Caki2 (cell line): ENCODE measurements around the gene ORC3. TPM values are rescaled to one million over a fixed set of nuclear protein-coding genes. Genes with fewer than 3 reads are reported as not detected.
A peak's percentile ranks its signal among the peaks of the same experiment; 100 is the strongest.
"Not testable (repeated sequence)": the region's sequence is repeated elsewhere in the genome, so short reads cannot be mapped to it uniquely, and the experiment has no call there.

ENCODE experiments used
- DNase-seq: peaks from one replicate; pipeline ENCODE4 v3.0.0-alpha.2; 2015; ENCODE audit warnings: low read depth
- in situ Hi-C: cut with HindIII; loops from 2 replicates; pipeline ENCODE4 v1.10.0; 2016; ENCODE audit warnings: low sequenced_read_pairs, low pct_unique_long_range_greater_than_20kb, mixed read lengths
- total RNA-seq: library from RNA; depleted of rRNA; stranded (reverse); fragments of >200 nt; shearing (Covaris generic); gene quantifications from 2 replicates; pipeline ENCODE4 v1.2.3, GENCODE V29; 2014; ENCODE audit warnings: low replicate concordance

ORC3 gene
- total RNA-seq, 1 experiment from 2014 or later = 46.3 TPM

DNA sequence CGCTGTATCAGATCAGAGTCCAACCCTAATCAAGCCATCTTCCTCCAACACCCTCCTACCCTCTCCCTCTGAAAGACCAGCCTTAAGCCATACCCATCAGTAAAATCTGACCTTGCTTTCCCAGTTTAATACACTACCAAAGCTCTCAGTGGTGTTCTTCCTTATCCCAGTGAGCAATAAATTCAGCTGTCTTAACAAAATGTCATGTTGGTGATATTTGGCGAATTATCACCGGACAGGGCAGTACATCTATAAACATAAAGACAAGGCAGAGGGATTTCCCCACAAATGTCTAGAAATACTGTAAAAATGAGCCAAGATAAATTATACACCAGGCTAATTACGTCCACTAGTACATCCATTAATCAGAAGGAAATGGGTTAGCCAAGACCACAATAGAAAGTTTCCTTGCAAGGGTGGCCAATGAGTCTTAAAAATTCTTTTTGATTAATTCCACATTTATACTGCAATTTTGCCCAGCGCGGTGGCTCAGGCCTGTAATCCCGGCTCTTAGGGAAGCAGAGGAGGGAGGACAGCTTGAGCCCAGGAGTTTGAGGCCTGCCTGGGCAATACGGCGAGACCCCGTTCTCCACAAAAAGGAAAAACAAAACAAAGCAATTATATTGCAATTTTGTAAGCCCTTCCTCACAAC, 1.1 kb upstream of the ORC3 start:
- in situ Hi-C loops = no loop called here
- DNase-seq = no peak

DNA sequence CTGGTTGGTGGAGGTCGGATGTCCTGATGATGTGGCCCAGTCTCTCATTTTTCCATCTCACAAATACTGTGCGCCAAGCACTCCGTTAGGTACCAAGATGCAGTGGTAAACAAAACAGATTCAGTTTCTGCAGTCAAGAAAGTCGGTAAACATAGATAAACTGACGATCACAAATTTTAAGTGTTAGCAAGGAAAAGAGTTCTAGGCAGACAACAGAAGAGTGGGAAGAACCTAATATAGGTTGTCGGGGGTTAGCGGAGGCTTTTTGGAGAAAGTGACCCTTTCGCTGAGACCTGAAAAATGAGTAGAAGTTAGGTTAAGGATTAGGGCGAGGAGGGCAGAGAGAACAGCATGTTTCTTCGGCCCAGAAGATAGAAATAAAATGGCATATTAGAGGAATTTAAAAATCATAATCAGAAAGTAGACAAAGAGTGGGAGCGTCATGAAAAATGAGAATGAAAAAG, 514 bp downstream of the ORC3 start:
- DNase-seq = no peak
- in situ Hi-C loops = no loop called here

DNA sequence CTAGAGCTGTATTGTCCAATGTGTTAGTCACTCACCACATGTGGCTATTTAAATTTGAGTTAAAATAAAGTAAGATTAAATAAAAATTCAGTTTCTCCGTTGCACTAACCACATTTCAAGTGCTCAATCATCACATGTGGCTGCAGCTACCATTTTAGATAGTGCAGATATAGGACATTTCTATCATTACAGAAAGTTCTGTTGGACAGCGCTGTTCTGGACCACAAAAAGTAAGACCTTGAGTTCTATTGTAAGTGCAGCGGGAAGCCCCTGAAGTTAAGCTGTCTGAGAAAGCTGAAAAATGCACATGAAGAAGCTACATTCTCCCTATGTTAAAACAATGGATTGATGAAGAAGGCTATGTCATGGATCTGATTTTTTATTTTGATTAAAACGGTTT, 1.1 kb downstream of the ORC3 start:
- no peak for DNase-seq
- in situ Hi-C loops = no loop called here

DNA sequence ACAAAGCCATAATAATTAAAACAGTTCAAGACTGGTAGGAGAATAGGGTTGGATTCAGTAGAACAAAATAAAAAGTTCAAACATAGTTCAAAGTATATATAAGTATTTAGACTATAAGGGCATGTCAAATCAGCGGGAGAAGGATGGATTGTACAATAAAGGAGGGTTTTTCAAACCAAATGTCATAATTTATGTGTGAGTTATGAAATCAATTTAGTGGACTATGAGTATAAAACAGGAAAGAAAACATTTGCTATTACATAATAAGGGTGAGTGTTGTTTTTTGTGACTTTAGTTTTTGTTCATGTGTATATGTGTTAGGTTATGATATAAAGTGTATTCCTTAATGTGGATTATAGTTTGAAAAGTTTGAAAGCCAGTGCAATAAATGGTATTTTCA, 10.6 kb downstream of the ORC3 start:
- in situ Hi-C loops = no loop called here
- no peak for DNase-seq

DNA sequence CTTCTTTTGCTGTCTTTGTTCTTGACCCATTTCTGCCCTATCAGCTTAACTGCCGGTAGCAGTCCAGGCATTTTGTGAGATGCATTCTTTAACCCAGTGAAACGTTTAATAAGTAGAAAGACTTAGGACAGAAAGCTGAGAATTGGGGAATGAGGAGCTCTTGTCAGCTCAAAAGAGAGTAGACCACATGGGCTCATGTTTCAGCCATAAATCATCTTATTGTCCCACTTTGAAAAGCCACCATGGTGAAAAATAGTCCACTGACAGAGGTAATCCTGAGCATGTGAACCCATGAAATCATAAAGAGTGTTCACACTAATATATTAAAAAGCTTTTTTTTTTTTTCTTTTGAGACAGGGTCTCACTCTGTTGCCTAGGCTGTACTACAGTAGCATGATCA, 16.3 kb downstream of the ORC3 start:
- in situ Hi-C loops = no loop called here
- no peak for DNase-seq

DNA sequence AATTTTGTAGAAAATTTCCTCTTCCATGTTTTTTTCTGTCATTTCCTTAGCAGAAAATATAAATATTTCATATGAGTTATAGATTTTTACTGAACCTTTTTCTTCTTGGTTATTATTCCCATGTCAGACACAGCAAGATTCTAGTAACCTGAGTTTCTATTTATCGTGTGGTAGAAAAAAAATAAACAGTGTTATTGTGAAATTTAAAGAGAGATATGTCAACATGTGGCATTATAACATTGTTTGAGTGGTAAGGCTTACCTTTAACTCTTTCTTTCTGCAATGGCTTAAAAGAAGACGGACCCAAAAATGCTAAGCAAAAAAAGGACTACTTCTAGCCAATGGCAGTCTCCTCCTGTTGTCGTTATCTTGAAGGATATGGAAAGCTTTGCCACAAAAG, 18.9 kb downstream of the ORC3 start:
- in situ Hi-C loops = no loop called here

DNA sequence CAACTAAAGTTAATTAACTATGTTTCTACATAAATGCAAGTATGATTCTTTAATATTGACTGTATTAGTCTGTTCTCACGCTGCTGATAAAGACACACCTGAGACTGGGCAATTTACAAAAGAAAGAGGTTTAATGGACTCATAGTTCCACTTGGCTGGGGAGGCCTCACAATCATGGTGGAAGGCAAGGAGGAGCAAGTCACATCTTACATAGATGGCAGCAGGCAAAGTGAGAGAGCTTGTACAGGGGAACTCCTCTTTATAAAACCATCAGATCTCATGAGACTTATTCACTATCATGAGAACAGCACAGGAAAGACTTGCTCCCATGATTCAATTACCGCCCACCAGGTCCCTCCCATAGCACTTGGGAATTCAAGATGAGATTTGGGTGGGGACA, 23.1 kb downstream of the ORC3 start:
- in situ Hi-C loops, DNase-seq: not testable (repeated sequence)

More for the DNA sequence above, 18.9 kb downstream of the ORC3 start:
- no peak for DNase-seq

DNA sequence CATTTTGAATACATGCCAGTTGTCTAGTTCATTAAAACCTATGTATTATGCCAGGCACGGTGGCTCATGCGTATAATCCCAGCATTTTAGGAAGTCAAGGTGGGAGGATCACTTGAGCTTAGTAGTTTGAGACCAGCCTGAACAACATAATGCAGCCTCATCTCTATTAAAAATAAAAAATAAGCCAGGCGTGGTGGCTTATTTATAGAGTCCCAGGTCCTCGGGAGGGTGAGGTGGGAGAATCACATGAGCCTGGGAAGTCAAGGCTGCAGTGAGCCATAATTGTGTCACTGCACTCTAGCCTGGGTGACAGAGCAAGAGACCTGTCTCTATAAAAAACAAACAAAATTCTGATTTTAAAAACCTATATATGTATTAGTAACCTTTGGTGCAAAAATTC, 27.5 kb downstream of the ORC3 start:
- no peak for DNase-seq
- in situ Hi-C loops = no loop called here

DNA sequence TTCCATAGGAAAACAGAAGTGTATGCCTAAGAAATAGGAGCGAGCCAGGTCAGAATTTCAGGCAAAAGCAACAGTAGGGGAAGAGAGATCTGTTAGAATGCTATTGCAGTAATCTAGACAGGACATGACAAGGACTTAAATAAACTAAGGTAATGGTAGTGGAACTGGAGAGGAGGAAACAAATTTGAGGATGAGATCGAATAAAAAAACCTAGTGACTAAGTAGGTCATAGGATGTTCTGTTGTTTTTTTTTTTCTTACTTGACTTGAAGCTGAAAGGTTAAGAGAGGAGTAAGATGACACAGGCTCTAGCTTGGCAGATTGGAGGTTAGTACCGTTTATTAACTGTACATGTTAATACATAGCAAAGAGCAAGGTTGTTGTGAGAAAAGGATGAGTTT, 28.6 kb downstream of the ORC3 start:
- in situ Hi-C loops = no loop called here
- peak; percentile 44 for DNase-seq

DNA sequence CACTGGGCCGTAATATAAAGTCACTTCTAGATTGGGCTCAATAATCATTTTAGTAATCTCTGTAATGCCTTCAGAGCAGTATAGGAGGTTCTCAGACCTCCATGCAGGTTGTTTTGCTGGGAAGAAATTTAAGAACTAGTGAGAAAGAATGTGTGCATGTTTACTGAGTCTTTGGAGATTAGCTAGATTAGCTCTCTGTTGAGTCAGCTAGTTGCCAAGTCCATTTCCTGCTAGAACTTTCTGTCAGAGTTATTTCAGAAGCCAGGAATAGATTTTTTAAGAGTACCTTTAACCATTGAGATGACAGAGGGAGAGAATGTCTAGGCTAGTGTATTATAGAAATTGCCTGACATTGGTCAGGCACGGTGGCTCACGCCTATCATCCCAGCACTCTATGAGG, 33.3 kb downstream of the ORC3 start:
- in situ Hi-C loops = no loop called here
- DNase-seq = no peak

DNA sequence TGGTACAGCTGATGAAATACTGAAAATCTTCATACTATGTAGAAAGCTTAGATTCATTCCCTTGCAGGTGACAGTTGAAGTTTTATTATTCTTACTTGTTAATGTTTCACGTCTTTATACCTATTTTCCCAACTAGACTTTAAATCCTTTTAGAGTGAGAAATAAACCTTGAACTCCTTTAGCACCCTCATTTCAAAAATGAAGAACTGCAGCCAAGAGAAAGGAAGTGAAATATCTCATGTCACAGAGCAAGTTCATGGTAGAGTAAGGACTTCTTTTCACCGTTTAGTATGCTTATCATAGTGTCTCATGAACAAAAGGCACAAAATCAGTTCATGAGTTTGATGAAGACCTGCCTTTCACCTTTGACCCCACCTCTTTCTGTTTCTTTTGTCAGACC, 38.5 kb downstream of the ORC3 start:
- in situ Hi-C loops = no loop called here

DNA sequence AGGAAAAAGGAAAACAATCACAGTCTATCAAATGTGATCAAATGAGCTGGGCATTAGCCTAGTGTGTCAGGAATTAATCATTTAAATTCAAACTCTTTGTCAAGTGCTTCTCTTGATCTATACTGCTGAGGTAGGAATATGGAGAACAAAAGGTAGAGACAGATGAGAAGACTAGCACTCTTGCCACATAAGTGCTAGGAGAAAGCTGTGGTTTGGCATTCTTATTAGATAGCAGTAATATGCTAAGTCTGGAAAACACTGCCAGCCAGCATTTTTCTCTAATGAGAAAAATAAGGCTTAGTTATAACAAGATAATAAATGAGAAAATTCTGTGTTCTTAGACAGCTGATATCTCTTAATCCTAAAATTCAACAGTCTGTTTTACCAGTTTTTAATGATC, 38.9 kb downstream of the ORC3 start:
- in situ Hi-C loops = no loop called here
- no peak for DNase-seq

More for the DNA sequence above, 38.5 kb downstream of the ORC3 start:
- DNase-seq = no peak

DNA sequence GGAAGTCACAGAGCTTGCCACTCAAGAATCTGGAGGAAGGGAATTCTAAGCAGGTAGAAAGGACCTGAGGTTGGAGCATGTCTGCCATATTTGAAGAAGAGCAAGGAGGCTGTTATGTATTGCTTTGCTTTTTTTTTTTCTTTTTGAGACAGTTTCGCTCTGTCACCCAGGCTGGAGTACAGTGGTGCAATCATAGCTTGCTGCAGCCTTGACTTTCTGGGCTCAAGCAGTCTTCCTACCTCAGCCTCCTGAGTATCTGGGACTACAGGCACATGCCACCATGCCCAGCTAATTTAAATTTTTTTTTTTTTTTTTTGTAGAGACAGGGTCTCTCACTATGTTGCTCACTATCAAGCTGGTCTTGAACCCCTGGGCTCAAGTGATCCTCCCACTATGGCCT, 40.8 kb downstream of the ORC3 start:
- in situ Hi-C loops = no loop called here

DNA sequence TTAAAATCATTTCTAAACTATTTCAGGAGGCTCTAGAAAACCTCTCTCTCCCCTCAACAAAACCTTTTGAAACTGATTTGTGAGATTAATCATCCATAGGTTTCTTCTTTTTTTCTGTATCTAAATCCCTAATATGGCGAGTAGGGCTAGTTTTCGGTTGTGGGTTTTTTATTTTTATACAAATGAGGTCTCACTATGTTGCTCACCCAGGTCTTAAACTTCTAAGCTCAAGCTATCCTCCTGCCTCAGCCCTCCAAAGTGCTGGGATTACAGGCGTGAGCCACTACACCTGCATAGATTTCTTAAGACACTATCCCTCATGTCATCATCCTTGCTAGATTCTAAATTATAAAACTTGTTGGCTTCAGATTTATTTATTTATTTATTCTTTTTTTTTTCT, 43.9 kb downstream of the ORC3 start:
- in situ Hi-C loops = no loop called here
- DNase-seq = no peak

More for the DNA sequence above, 40.8 kb downstream of the ORC3 start:
- DNase-seq = no peak

DNA sequence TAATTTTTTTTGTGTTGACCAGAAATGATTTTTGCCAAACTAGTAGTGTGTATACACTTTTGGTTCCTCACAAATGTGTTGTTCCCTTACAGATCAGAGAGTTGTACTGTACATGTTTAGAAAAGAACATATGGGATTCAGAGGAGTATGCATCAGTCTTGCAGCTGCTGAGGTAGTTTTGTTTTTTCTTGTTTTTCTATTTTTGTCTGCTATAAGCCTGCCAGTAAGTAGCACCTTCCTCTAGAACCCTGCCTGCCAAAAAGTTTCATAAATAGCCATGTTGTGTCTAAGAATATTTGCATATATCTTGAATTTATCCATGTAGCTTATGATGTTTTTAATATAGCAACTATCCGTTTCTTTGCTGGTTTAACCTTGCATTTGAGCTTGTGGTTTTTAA, 46.4 kb downstream of the ORC3 start:
- DNase-seq = no peak
- in situ Hi-C loops = no loop called here

DNA sequence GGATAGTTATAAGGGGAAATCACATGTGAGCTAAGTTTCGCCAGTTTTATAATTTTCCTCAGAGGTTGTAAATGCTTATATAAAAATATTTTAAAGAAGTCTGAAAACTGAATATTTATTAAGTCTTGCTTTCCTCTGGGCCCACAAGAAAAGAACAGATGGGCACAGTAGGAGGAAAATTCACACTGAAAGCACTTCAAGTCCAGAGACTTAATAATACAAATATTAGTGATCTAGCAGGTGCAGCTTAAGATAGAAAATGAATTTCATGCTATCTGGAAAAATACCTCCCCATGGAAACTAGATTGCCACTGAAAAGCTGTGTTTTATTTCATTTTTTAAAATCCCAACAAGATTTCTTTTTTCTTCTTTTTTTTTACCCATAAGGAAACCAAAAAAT, 47.2 kb downstream of the ORC3 start:
- DNase-seq = no peak
- in situ Hi-C loops = no loop called here

DNA sequence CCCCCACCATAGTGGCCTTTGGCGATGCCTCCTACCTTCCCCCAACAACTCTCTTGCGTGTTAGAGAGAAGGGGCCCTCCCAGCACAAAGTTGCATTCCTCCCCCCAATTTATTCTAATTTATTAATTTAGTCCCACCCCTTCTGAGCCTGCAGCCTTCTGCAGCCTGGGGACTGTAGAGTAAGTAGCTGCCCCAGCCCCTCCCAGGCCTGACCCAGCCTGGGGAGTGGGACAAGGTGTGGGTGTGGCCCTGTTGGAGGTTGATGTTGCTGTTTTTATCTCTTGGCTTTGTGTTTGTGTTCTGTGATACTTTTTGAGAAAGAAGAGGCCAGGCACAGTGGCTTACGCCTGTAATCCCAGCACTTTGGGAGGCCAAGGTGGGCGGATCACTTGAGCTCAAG, 49.4 kb downstream of the ORC3 start:
- no peak for DNase-seq
- in situ Hi-C loops = no loop called here

DNA sequence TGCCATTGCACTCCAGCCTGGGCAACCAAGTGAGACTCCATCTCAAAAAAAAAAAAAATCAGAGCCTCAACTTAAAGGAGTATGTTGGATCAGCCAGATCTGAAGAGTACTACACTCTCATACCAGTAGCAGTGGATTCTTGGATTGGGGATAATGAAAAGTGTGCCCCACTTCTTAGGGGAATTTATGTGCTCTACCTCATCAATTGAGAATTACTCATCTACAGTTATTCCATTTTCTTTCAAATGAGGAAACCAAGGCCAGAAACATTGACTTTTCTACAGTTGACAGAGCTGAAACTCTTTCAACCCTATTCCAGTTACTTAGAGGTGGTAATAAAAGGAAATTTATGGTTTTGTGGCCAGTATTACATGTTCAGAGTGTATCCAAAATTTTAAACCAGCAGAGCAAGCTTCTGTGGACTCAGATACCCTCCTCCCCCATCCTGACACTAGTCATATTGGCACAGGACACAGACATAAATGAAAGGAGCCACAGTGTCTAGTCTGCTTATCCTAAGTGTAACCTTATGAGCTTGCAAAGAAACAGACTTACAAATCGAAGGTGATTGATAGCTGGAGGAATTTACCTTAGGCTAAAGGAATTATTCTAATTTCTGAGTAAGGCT, 51.2 kb downstream of the ORC3 start:
- DNase-seq = no peak
- in situ Hi-C loops = no loop called here

DNA sequence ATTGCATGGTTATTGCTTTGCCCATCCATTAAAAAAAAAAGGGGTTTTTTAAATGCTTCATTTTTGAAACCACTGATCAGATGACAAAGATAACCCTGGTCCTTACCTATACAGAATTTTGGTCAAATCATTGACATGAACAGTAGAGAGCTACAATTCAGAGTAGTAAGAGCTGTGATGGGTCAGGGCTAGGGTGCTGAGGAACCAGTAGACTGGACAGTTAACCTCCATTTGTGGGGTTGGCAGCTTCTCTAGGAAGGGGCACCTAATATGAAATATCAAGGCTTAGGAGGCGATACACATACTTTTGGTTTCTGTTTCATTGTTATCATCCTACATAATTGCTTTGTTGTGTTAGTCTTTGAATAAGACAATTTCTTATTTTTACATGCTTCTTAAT, 55.1 kb downstream of the ORC3 start:
- no peak for DNase-seq
- in situ Hi-C loops = no loop called here
